Body of pancreas (tissue), 4 donors: ENCODE measurements around the gene MKNK1.

Source experiments
- POLR2A ChIP-seq, 3 donors: fragments of 450-650 bp; IDR thresholded peaks; one replicate each; pipeline ENCODE4 v1.6.1; 2016; ENCODE audit warnings: antibody characterized with exemption in 3 of 3, mild to moderate bottlenecking in 2 of 3
- TF ChIP-seq, protein P1 (sequence below), 7 experiments: fragments of 450-650 bp in 4 of 7; fragments of 200-600 bp in 3 of 7; sonication (generic) in 3 of 7; IDR thresholded peaks; one replicate each; pipeline ENCODE4 v1.5.1; 2016 to 2019; ENCODE audit warnings: antibody characterized with exemption in 7 of 7

DNA sequence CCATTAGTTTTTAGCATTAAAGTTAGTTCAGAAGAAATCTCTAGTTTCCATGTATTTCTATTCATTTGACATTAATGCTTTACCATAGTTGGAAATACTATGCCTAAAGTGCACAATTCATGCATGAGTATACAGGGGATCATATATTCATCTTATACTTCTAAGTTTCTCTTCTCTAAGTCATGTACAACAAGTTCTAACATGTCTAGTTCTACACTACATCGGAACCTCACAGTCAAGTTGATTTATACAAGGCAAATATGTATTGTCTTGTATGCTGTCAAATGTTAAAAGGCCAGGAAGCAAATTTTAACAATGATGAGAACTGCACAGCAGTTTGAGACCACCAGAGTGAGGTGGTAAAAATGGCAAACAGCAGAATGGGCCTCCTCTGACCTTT lies 35.5 kb upstream of the MKNK1 start:
- TF ChIP-seq, protein P1, sequence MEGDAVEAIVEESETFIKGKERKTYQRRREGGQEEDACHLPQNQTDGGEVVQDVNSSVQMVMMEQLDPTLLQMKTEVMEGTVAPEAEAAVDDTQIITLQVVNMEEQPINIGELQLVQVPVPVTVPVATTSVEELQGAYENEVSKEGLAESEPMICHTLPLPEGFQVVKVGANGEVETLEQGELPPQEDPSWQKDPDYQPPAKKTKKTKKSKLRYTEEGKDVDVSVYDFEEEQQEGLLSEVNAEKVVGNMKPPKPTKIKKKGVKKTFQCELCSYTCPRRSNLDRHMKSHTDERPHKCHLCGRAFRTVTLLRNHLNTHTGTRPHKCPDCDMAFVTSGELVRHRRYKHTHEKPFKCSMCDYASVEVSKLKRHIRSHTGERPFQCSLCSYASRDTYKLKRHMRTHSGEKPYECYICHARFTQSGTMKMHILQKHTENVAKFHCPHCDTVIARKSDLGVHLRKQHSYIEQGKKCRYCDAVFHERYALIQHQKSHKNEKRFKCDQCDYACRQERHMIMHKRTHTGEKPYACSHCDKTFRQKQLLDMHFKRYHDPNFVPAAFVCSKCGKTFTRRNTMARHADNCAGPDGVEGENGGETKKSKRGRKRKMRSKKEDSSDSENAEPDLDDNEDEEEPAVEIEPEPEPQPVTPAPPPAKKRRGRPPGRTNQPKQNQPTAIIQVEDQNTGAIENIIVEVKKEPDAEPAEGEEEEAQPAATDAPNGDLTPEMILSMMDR (IDR thresholded peaks at IDR 0.05) = no peak
- TF ChIP-seq POLR2A (IDR thresholded peaks at IDR 0.05) = no peak
